Panc1 (cell line): ENCODE results near the gene USP9X. TPM values are rescaled to one million over a fixed set of nuclear protein-coding genes. Genes with fewer than 3 reads are reported as not detected.

Experiments
- ATAC-seq: fragments of 200-7000 bp; cut with Tn5 transposase; 2 replicates; pipeline ENCODE4 v1.9.1; 2020; ENCODE audit warnings: mild to moderate bottlenecking, moderate library complexity
- BruUV-seq: library from RNA; stranded (reverse); fragments of 400-500 nt; replicated peaks from 2 replicates; lab custom pipeline; 2021; lab: Mats Ljungman, UMichigan
- CTCF ChIA-PET: fragments of 300-600 bp; sonication (Branson Sonifier 250); formaldehyde crosslinking; loops from one replicate; lab custom pipeline; 2022; ENCODE audit warnings: antibody characterized with exemption; lab: Charles Lee
- POLR2A ChIA-PET: fragments of 300-600 bp; sonication (Branson Sonifier 250); formaldehyde crosslinking; loops from one replicate; lab custom pipeline; 2022; ENCODE audit warnings: antibody characterized with exemption; lab: Charles Lee
- DNase-seq: peaks from one replicate; pipeline ENCODE4 v3.0.0-alpha.2; 2010; ENCODE audit warnings: low read depth, low spot score
- H3K27ac ChIP-seq: 2 replicates; pipeline ENCODE4 v1.5.1; 2011; ENCODE audit warnings: mild to moderate bottlenecking, low read length, inconsistent platforms
- H3K27me3 ChIP-seq: fragments of 200-500 bp; sonication (Bioruptor generic); 2 replicates; pipeline ENCODE4 v1.6.0; 2014; ENCODE audit warnings: low read length, inconsistent platforms; ENCODE audit not compliant: control insufficient read depth, insufficient read depth
- H3K36me3 ChIP-seq: fragments of 200-500 bp; sonication (Bioruptor generic); 2 replicates; pipeline ENCODE4 v1.5.1; 2014; ENCODE audit warnings: inconsistent platforms, mild to moderate bottlenecking, low read length, moderate library complexity; ENCODE audit not compliant: control insufficient read depth, insufficient read depth
- H3K4me1 ChIP-seq: 2 replicates; pipeline ENCODE4 v1.5.1; 2011; ENCODE audit warnings: inconsistent platforms, mild to moderate bottlenecking, low read length, moderate library complexity; ENCODE audit not compliant: control insufficient read depth, insufficient read depth
- H3K4me3 ChIP-seq, 2 experiments: 2 replicates each; pipeline ENCODE4 v1.5.1; 2011 to 2012; ENCODE audit warnings: low read depth in 2 of 2, low read length in 2 of 2, mild to moderate bottlenecking in 2 of 2, inconsistent platforms in 1 of 2, moderate library complexity in 1 of 2
- H3K9me3 ChIP-seq: fragments of 200-500 bp; sonication (Bioruptor generic); 2 replicates; pipeline ENCODE4 v1.5.1; 2014; ENCODE audit warnings: low read depth, mild to moderate bottlenecking, inconsistent platforms, low read length, moderate library complexity; ENCODE audit not compliant: control insufficient read depth, insufficient read depth
- CTCF ChIP-seq: fragments of 450-650 bp; IDR thresholded peaks from 2 replicates; pipeline ENCODE4 v1.5.1; 2017; ENCODE audit warnings: mild to moderate bottlenecking
- POLR2AphosphoS5 ChIP-seq: IDR thresholded peaks from 2 replicates; pipeline ENCODE4 v1.6.1; 2012; ENCODE audit warnings: mild to moderate bottlenecking, low read depth, low read length, moderate library complexity
- SIN3A ChIP-seq: IDR thresholded peaks from 2 replicates; pipeline ENCODE4 v1.6.1; 2012; ENCODE audit warnings: low read depth, mild to moderate bottlenecking, low read length, moderate library complexity, borderline replicate concordance; ENCODE audit not compliant: insufficient read depth
- TCF7L2 ChIP-seq: IDR thresholded peaks from 2 replicates; pipeline ENCODE4 v1.6.1; 2011; ENCODE audit warnings: mild to moderate bottlenecking, low read depth, low read length, inconsistent platforms
- in situ Hi-C: cut with HindIII; loops from 2 replicates; pipeline ENCODE4 v1.10.0; 2016; ENCODE audit warnings: low sequenced_read_pairs, low pct_unique_long_range_greater_than_20kb
- intact Hi-C: fragments of 100-400 bp; cut with micrococcal nuclease; formaldehyde crosslinking; loops from one replicate; pipeline ENCODE4 v1.10.0; 2022; ENCODE audit not compliant: unreplicated experiment
- total RNA-seq: library from RNA; stranded (reverse); gene quantifications from one replicate; pipeline ENCODE4 v1.2.1, GENCODE V29; 2021; ENCODE audit not compliant: unreplicated experiment
- TF ChIP-seq, protein P1 (sequence below), 2 experiments: IDR thresholded peaks; 2 replicates each; pipeline ENCODE4 v1.6.1; 2011 to 2012; ENCODE audit warnings: low read depth in 2 of 2, control low read depth in 1 of 2, low read length in 1 of 2, mild to moderate bottlenecking in 1 of 2, moderate library complexity in 1 of 2; ENCODE audit not compliant: insufficient read depth in 1 of 2

Gene USP9X
- total RNA-seq, 1 experiment from 2014 or later, result 44.4 TPM

DNA sequence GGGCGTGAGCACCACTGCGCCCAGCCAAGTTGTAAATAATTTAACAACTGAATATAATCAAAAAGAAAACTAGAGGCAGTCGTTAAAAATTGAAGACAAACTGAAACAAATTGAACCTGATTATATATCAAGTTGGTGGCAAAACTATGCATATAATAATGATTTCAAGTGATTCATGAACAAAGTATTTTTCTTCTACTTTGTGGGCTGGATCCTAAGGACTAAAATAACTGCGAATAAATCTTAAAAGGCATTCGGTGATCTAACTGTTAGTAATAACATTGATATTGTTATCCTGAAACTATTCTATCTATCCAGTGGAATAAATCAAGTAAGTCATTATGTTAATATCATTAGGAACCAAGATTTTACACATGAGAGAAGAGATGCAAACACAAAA lies 21.2 kb upstream of the USP9X start:
- ChIA-PET POLR2A (no interaction called here), CTCF (no interaction called here)
- Histone ChIP-seq H3K4me3 (no peak overlapping the region), H3K9me3 (no peaks in the 10 kb centered on the region), H3K27ac (no peak overlapping the region), H3K27me3 (no peaks in the 10 kb centered on the region), H3K36me3 (no peaks in the 10 kb centered on the region), H3K4me1 (no peaks in the 10 kb centered on the region)
- TF ChIP-seq TCF7L2, result no peak
- no peak for TF ChIP-seq POLR2AphosphoS5
- TF ChIP-seq, protein P1, sequence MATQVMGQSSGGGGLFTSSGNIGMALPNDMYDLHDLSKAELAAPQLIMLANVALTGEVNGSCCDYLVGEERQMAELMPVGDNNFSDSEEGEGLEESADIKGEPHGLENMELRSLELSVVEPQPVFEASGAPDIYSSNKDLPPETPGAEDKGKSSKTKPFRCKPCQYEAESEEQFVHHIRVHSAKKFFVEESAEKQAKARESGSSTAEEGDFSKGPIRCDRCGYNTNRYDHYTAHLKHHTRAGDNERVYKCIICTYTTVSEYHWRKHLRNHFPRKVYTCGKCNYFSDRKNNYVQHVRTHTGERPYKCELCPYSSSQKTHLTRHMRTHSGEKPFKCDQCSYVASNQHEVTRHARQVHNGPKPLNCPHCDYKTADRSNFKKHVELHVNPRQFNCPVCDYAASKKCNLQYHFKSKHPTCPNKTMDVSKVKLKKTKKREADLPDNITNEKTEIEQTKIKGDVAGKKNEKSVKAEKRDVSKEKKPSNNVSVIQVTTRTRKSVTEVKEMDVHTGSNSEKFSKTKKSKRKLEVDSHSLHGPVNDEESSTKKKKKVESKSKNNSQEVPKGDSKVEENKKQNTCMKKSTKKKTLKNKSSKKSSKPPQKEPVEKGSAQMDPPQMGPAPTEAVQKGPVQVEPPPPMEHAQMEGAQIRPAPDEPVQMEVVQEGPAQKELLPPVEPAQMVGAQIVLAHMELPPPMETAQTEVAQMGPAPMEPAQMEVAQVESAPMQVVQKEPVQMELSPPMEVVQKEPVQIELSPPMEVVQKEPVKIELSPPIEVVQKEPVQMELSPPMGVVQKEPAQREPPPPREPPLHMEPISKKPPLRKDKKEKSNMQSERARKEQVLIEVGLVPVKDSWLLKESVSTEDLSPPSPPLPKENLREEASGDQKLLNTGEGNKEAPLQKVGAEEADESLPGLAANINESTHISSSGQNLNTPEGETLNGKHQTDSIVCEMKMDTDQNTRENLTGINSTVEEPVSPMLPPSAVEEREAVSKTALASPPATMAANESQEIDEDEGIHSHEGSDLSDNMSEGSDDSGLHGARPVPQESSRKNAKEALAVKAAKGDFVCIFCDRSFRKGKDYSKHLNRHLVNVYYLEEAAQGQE (IDR thresholded peaks at IDR 0.05; ENCODE audit: insufficient read depth in 1 of 2, low read depth in 2 of 2, low read length in 1 of 2), result no peak
- TF ChIP-seq SIN3A, result no peak
- intact Hi-C loops, result no loop called here
- in situ Hi-C loops, result no loop called here
- ATAC-seq (no peak), DNase-seq (no peak)
- BruUV-seq, result no TSS peak

DNA sequence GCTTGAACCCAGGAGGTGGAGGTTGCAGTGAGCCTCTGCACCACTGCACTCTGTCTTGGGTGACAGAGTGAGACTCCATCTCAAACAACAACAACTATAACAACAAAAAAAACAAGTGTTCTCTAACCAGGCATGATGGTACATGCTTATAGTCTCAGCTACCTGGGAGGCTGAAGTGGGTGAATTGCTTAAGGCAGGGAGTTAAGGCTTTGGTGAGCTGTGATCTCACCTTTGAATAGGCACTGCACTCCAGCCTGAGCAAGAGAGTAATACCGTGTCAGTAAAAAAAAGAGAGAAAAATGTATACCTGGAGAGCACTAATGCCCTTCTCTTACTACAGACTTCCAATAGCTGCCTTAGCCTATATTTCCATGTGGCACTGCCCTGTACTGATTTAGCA lies 18.9 kb upstream of the USP9X start:
- CTCF ChIA-PET, result no interaction called here
- H3K4me3 ChIP-seq, result no peak overlapping the region
- H3K36me3 ChIP-seq, result no peaks in the 10 kb centered on the region
- no TSS peak for BruUV-seq
- H3K9me3 ChIP-seq, result no peaks in the 10 kb centered on the region
- no peak for TF ChIP-seq CTCF
- TF ChIP-seq TCF7L2, result no peak
- no peak for TF ChIP-seq SIN3A
- no peak for TF ChIP-seq POLR2AphosphoS5
- TF ChIP-seq, protein P1 (IDR thresholded peaks at IDR 0.05; ENCODE audit: insufficient read depth in 1 of 2, low read depth in 2 of 2, low read length in 1 of 2), result no peak
- intact Hi-C loops, result no loop called here
- ATAC-seq (no peak), DNase-seq (no peak)
- no peaks in the 10 kb centered on the region for H3K27me3 ChIP-seq
- H3K4me1 ChIP-seq, result no peaks in the 10 kb centered on the region
- no peak overlapping the region for H3K27ac ChIP-seq
- in situ Hi-C loops, result no loop called here
- POLR2A ChIA-PET, result interaction anchor here (0.6 kb wide), 1 partner anchor 20 kb away, joined by 5 read pairs; no protein-coding TSS in a partner anchor
